ENCODE measurements around the gene RASSF4.

Gene RASSF4

DNA sequence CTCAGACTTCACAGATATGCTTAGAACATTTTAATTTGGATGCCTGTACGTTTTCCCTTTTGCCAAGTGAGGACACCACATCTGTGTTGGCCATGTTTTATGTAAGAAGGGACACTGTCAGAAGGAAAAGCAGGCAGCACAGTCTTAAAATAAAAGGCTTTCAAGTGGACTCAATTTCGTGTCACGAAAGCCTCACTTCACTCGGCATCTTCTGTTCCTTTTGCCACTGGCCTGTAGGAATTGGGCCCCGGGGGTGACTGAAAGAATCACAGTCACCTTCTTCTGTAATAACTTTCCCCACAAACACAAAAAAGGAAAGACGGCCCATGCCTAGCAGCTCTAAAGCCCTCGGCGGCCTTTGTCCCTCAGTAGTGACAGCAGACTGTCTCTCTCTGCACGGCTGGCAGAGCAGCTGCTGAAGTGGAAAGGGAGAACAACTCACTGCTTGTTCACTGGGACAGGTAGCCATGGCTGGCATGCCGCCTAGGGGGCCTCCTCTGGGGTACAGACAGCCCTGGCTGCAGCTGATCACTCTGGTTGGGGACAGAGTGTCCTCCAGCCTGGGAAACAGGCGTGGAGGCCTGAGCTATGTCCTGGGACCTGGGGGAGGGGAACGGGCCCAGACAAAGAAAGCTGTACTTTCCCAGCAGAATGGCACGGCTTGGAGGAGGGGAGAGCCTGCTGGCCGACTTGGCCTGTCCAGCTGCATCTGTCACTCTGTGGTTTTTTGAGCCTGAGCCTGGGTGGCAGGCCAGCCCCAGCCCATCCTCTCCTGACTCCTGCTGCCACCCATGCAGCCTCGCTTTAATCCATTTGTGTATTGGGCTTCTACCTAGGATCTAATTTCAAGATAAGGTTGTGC is 4.4 kb downstream of the RASSF4 start:
- no peak for DNase-seq (ENCODE audit: low read depth)

DNA sequence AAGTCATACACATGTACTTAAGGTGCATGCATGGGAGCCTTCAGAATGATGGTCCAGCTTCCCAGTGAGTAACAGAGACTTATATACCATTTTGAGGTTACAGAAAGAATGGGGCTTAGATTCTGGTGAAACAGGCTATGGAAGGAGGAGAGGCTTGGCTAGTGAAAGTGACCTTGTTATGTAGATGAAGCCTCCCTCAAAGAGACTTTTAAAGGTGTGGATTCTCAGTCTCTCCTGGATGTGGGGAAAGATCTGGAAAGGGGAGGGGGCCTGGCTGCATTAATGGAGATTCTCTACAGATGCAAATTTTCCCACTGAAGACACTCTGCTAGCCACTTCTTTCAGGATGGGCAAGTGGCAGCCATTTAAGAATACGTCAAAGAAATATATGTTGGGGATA is 5.5 kb downstream of the RASSF4 start:
- DNase-seq (ENCODE audit: low read depth): no peak

GRCh38 chr10:44965651-44966097 is 6.1 kb downstream of the RASSF4 start:
- no peak for DNase-seq (ENCODE audit: low read depth)

DNA sequence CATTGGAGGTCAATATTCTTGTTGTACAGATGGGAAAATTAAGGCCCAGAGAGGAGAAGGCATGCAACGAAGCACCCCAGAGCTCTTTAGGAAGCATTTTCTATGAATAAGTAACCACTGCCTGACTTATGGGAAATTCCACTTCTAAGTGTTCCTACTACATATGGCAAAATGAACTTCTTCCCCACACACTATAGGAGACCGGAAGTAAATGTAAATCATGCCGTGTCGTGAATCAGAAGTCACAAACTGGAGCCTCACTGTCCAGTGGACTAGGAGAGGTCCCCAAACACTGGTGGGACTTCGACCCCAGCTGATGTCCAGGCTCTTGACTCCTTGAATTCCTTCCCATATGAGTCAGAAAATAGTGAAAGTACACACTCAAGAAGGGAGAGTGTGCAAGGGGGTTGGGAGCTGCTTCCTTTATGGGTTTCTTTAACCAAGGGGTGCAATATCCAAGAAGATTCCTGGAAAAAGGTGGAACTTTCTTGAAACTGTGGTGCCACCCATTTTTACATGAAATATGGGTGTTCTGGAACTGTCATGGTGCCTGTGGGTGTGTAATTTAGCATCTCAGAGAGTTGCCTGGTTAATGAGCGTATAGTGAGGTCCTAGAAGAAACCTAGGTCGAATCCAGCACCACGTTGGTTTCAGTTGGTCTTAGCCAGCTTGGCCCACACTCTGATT is 6.7 kb downstream of the RASSF4 start:
- no peak for DNase-seq (ENCODE audit: low read depth)

DNA sequence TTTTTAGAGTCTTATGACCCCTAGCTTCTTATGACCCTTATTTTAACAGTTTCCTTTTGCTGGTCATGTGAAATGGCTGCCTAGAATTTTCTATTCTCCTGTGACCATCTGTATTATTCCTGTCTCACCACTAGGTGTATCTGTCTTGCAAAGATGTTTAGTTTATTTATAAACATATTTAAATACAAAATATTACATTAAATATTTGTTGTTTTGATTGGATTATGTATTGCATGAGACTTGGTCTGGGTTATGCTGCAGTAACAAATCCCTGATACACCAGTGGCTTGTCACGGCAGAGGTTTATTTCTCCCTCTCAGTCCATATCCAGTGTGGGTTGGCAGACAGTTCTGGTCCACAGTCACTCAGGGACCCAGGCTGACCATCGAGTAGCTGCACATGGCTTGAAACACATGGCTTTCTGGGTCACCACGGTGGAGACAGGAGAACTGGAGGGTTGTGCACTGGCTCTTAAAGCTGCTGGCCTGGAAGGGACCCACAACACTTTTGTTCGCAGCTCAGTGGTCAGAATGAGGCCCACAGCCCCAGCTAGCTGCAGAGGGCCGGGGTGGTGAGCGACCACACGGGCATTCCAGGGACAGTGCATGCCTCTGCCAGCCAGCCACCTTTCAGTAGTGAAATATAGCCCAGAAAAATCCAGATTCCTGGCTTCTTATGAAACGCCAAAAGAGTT is 7.4 kb downstream of the RASSF4 start:
- no peak for DNase-seq (ENCODE audit: low read depth)

DNA sequence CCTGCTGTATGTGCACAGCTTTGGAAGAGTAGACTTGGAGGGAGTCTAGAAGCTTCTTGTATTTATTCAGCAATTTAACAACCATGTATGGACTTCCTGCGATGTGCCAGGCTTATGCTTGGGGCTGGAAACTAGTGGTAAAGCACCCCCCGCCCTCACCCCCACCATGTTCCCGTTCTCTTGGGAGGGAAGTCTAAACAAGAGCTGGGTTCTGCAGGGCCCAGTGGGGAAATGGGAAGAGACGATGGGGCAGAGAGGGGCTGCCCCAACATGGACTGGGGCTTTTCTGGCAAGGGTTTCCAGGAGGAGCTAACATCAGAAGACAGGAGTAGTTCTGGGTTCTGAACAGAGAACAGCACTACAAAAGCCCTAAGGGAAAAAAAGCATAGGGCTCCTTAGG is 8.0 kb downstream of the RASSF4 start:
- no peak for DNase-seq (ENCODE audit: low read depth)

GRCh38 chr10:44968091-44968490 is 8.5 kb downstream of the RASSF4 start:
- no peak for DNase-seq (ENCODE audit: low read depth)

GRCh38 chr10:44968500-44969400 is 9.1 kb downstream of the RASSF4 start:
- no peak for DNase-seq (ENCODE audit: low read depth)

- no peak for DNase-seq (ENCODE audit: low read depth)
Observed at GRCh38 chr10:44969854-44970253, 10.3 kb downstream of the RASSF4 start.

DNA sequence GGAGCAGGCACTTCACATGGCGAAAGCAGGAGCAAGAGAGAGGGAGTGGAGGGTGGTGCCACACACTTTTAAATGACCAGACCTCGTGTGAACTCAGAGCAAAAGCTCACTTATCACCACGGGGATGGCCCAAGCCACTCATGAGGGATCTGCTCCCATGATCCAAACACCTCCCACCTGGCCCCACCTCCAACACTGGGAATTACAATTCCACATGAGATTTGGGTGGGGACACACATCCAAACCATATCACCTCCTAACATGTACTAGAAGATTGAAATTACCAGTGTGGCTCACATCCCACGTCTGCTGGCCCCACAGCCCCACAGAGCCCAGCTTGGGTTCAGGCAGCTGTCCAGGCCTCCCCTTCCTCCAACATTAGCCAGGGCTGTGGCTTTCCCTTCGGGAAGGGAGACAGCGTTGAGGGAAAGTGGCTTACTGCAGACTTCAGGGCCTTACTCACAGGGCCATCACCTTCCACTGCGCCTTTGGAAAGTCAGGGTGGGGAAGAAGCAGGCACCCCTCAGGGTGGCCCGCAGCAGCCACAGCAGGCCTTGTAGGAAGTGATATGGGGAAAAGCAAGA is 11.3 kb downstream of the RASSF4 start:
- no peak for DNase-seq (ENCODE audit: low read depth)

DNA sequence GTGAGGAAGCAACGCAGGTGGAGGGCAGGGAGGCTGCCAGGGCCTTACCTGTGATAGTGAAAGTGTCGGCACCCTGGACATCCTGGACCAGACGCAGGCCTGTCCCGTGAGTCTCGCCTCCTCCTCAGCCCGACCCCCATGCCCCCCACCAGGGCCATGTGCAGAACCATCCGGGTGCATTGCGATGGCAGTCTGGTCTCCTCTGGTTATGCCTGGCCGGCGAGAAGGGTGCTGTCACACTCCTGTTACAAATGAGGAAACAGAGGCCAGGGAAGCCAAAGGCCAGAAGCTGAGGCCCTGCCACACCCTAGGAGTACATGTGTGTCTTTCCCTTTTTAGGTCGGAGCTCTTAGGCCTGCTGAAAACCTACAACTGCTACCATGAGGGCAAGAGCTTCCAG is 11.8 kb downstream of the RASSF4 start:
- DNase-seq (ENCODE audit: low read depth): no peak

- DNase-seq (ENCODE audit: low read depth): no peak
Observed at GRCh38 chr10:44971935-44972757, 12.5 kb downstream of the RASSF4 start.

DNA sequence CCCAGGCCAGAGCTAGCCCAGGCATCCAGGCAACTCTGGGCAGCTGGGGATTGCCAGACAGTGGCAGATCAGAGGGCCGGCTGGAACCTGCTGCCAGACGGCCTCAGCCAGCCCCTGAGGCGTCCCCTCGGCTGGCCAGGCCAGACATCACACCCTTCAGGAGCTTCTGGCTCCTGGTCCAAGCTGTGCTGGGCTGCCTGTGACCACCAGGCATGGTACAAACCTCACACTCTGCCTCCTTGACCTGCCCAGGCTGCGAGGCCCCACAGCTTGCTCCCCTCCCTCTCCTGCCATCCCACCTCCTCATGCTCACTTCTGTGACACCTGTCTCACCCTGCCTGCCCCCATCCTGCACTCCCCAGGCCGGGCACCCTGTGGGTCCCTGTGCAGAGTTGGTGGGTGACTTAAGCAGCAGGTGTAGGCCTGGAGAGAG is 13.3 kb downstream of the RASSF4 start:
- no peak for DNase-seq (ENCODE audit: low read depth)

GRCh38 chr10:44973323-44974081 is 13.9 kb downstream of the RASSF4 start:
- no peak for DNase-seq (ENCODE audit: low read depth)

GRCh38 chr10:44974082-44974627 is 14.6 kb downstream of the RASSF4 start:
- DNase-seq (ENCODE audit: low read depth): no peak

- peak; percentile 49 for DNase-seq (ENCODE audit: low read depth)
Observed at GRCh38 chr10:44974628-44975430, 15.2 kb downstream of the RASSF4 start.

DNA sequence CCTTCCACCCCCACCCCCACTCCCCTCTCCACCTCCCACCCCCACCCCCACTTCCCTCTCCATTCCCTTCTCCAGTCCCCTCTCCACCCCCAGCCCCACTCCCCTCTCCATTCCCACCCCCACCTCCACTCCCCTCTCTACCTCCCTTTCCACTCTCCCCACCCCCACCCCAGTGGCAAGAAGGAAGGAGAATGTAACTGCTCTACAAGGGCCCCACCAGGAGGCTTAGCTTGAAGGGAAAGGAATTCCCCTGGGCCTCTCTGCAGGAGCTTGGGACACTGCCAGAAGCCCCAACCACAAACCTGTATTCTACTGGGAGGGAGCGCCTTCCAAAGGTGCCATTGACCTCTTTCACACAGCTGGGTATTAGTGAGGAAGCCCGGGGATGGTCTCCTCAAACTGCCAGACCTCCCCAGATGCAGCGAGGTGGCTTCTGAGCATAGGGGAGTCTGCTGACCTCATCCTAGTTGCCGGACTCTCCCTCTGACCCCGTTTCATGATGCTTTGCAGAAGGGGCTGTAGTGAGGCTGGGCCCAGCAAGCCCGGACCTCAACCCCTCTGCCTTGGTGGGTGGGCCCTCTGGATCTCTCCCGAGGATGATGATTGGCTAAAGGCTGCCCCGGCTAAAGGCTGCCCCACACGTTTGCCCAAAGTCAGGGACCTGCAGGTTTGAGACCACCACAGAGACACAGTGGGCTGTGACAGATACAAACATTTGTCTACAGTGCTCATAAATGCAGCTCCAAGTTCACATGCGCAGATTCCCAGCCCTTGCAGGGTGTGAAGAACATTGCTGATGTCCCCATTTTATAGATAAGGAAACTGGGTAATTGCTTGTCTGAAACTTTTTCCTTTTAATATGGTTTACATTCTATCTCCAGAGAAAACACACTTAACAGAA is 16.1 kb downstream of the RASSF4 start:
- DNase-seq (ENCODE audit: low read depth): no peak
